Prostate gland (tissue), 1 donor: ENCODE data around the gene TSG101.

Experiments used
- POLR2A ChIP-seq: fragments of 450-650 bp; IDR thresholded peaks from one replicate; pipeline ENCODE4 v1.6.1; 2016; ENCODE audit warnings: antibody characterized with exemption, mild to moderate bottlenecking
- POLR2AphosphoS5 ChIP-seq: sonication (generic); formaldehyde crosslinking; IDR thresholded peaks from one replicate; pipeline ENCODE4 v1.6.1; 2017; ENCODE audit warnings: antibody characterized with exemption

GRCh38 chr11:18502352-18502751, 24.4 kb downstream of the TSG101 start:
- TF ChIP-seq POLR2AphosphoS5 = no peak
- TF ChIP-seq POLR2A = no peak
